Medulla oblongata (tissue), 1 donor: Measurements from ENCODE around the gene CRMP1.
"Not testable (repeated sequence)": the region's sequence is repeated elsewhere in the genome, so short reads cannot be mapped to it uniquely, and the experiment has no call there.

Source experiments
- DNase-seq: peaks from one replicate; pipeline ENCODE4 v3.0.0-alpha.2; 2015; ENCODE audit errors: extremely low spot score

The CRMP1 gene

DNA sequence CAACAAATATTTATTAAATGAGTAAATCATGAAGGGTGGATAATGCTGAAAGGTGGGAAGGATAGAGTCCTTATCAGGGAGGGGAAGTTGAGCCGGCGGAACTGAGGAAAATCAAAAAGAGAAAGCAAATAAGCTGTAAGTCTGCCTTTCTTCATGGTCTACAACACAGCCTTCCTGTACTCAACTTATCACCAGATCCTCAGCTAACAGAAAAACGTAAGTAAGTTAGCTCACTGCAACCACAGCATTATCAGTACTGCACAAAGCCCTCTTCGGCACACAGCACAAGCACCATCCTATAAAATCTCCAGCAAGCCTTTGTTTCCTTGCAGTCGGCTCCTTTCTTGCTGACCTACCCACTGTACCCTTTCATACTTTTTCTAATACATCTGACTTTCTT, 70.3 kb downstream of the CRMP1 start:
- DNase-seq = no peak

DNA sequence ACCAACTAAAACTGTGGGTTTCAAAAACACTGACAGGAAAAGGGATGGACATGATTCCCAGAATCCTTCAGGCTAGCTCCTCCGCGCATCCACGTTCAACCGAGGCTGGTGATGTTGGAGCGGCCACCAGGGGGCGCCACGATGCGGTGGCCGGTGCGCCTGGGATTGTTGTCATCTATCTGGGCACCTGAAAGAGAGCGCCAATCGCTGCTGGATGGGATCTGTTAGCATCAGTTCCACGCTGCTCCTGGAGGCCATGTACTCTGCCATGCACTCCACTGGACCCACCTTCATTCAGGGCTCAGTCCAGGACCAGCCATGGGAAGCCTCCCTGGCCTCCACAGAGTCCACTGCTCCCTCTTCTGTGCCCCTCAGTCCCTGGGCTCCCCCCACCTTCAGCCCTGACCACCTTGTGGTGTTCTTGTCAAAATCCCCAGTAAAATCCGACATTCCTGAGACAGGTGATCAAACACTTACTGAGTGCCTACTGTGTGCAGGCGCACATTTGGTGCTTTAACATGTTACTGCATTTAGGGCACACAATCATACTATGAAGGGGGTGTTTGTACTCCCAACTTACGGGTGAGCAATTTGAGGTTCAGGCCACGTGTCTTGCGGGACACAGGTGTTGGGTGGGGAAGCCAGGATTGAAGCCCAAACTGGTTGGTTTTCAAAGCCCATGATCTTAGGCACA, 71.1 kb downstream of the CRMP1 start:
- DNase-seq = no peak

GRCh38 chr4:5816851-5817375, 76.0 kb downstream of the CRMP1 start:
- DNase-seq = no peak

DNA sequence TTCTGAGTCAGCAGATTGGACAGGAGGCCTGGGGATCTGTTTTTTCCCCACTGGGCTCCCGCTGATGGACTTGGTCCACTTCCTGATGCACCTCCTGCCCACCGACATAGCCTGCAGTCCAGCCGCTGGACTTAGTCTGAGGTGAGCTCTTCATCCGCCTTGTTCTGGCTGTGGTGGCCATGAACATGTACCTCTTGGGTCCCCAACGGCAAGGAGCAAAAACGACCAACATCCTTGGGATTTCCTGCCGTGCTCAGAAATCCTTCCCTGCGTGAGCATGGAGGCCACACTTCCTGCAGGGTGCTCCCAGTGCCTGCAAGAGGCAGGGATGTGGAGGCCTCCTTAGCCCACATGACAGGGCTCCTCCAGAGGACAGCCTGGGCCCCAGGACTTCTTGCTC, 76.8 kb downstream of the CRMP1 start:
- no peak for DNase-seq

DNA sequence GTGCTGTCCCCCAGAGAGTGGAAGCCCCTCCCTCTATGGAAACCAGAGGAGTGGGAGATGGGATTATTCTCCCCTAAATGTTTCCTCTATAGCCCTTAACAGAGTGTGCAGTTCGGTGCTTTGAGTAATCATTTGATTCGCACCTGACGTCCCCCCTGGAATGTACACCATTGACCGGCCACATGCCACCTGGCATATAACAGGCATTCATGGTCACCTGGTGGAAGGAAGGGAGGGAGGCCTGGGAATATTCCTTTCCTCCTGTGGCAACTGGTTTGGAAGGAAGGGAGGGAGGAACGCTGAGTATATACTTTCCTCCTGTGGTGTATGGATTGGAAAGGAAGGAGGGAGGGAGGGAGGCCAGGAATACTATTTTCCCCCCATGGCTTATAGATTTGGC, 77.2 kb downstream of the CRMP1 start:
- DNase-seq = no peak

- no peak for DNase-seq
Measured at GRCh38 chr4:5814421-5814820, 78.5 kb downstream of the CRMP1 start.

DNA sequence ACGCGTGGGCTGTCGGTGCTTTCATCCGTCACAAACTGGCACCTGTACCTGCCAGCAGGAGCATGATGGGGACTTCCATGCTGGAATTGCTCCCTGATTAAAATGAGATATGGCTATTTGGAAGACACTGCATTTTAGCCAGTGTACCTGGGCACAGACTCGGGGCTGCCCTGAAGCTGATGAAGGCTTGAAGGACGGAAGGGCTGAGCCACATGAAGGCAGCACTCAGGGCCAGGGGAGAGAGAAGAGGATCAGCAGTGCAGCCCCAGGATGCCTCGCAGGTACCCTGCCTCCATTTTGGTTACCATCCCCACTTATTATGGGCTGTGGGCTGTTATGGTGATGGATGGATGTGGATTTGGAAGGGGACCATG, 79.0 kb downstream of the CRMP1 start:
- no peak for DNase-seq

- DNase-seq = peak; percentile 88
Measured at GRCh38 chr4:5812506-5813229, 80.2 kb downstream of the CRMP1 start.

- not testable (repeated sequence) for DNase-seq
Measured at GRCh38 chr4:5812057-5812456, 80.8 kb downstream of the CRMP1 start.

DNA sequence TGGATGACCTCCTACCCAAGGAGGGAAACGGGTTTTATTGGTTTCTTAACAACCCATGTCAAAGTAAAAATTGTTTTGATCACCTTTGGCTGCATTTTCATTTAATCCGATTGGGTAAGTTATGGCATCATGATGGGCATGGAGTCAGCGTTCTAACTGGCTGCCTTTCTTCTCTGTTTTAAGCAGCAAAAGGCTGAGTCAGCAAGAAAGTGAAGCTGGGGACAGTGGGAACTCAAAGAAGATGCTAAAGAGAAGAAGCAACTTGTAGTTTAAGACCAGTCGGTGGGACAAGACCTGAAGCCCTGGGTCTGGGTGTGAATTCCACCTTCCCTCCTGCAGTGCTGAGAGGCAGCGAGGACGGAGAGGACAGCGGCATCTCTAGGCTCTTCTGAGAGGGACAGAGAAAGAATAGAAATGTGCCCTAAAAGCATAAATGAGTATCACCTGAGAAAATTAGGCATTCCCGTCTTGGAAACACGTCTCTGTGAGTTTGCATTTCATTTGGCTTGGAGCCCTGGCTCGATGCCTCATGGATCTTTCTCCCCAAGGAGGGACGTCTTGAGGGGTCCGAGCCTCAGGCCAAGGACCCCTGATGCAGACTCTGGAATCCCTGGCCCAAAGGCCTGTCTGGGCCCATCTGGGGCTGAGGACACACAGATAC, 82.0 kb downstream of the CRMP1 start:
- DNase-seq = no peak

DNA sequence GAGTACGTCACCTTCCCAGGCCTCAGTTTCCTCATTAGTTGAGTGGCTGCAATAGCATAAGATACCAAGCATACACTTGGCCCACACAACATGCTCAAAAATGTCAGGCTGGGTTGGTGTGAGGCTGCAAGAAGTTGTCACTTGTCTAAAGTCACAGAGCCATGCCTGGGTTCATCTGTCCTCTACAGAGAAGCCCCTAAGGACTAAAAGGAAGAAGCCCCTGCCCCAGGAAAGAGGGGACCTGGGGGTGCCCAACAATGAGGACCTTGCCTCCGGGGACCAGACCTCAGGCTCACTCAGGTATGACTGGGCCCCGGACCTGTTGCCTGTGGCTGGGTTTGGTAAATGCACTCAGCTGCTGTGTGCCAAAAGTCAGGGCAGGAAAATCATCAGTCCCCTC, 82.7 kb downstream of the CRMP1 start:
- DNase-seq = no peak

DNA sequence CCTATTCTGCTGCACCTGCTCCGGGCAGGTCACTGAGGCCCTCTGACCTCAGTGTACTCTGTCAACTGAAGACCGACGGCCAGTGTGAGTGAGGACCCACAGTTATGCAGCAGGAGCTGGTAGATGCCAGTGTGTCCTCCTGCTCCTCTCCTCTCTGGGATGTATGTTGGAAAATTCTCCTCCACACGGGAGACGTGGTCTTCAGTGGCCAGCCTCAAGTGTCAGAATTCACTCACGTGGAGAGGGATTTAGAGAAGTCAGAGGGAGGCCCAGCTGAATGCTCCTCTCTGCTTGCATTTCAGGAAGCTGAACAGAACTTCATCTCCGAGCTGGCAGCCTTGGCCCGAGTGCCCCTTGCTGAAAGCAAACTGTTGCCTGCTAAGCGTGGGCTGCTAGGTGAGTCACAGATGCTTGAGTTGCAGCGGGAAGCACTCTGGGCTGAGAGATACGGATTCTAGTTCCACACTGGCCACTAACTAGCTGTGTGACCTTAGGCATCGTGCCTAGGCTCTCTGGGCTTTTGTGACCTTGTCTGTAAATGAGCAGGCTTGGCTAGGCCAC, 83.6 kb downstream of the CRMP1 start:
- no peak for DNase-seq

DNA sequence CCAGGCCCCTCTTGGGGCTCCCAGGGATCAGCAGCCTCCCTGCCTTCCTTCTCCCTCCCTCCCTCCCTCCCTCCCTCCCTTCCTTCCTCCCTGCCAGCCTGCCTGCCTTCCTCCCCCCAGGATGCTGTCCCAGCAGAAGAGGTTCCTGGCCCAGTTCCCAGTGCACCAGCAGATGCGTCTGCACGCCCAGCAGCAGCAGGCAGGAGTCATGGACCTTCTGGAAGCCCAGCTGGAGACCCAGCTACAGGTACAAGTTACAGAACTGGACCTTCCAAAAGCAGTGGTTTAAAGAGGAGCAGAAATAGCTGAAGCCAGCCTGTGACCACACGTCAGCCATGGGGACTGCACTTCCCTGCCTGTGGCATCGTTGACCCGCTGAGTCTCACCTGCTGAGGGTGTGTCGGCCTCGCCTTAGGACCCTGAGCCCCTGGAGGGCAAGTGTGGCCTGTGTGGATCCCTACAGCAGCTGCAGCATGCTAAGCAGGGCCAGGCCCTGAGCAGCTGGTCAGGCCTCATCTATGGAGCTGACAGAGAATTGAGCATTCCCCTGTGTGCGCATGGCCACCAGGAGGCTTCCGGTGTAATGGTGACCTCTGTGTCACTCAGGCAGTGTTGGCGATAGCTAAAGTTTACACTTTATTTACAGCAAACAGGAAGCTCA, 84.7 kb downstream of the CRMP1 start:
- no peak for DNase-seq

DNA sequence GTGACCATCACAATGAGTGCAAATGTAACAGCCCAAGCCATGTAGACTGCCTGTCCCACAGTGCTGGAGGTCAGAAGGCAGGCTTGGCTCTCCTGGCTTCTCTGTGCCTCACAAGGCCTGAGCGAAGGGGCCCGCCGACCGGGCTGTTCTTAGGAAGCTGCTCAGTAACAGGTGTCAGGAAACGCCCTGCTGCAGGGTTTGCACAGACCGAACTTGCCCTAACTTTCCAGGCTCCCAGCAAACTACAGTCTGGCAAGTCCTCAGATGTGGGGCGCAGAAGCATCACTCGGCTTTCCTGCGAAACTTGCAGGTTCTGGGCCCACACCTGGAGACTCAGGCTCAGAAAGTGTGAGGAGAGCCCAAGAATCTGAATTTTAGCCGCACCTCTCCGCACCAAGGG, 87.6 kb downstream of the CRMP1 start:
- no peak for DNase-seq

GRCh38 chr4:5804656-5805055, 88.2 kb downstream of the CRMP1 start:
- DNase-seq = no peak

DNA sequence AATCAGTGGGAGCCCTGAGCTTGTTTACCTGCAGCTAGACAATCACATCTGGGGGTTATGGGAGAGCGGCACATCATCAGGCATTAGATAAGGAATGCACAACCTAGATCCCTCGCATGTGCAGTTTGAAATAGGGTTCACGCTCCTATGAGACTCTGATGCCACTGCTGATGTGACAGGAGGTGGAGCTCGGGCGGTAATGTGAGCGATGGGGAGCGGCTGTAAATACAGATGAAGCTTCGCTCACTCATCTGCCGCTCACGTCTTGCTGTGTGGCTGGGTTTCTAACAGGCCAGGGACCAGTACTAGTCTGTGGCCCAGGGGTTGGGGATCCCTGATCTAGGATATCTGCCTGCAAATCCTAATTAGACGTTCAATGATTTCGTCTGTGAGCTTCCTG, 90.3 kb downstream of the CRMP1 start:
- no peak for DNase-seq

DNA sequence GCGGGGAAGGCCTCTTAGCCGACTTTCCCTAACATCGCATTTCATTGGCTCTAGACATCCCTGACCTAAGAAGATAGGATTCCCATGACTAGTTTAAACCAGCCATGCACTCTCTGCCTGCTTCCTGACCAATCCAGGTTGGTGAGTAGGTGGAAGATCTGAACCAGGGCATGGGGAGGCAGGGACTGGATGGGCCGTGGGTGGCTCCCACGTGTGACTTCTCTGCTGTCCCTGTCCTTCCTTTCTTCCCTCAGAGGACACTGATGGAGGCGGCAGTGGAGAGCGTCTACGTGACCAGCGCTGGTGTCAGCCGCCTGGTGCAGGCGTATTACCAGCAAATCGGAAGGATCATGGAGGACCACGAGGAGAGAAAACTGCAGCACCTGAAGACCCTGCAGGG, 91.2 kb downstream of the CRMP1 start:
- DNase-seq = no peak

DNA sequence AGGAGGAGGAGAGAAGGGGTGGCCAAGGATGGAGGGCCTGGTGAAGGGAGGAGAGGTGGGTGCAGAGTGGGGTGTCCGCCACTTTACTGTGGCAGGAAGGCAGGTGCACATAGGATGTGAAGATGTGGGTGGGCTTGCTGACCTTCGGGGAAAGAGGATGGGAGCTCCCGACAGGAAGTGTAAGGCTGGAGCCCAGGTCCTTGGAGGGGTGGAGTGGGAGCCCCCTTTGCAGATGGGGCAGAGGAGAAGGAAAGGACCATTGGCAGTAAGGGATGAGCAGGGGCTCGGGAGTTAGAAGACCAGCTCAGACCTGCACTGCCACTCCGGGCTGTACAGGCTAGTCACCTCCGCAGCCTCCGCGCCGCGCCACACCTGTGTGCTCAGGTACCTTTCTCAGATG, 92.4 kb downstream of the CRMP1 start:
- no peak for DNase-seq

DNA sequence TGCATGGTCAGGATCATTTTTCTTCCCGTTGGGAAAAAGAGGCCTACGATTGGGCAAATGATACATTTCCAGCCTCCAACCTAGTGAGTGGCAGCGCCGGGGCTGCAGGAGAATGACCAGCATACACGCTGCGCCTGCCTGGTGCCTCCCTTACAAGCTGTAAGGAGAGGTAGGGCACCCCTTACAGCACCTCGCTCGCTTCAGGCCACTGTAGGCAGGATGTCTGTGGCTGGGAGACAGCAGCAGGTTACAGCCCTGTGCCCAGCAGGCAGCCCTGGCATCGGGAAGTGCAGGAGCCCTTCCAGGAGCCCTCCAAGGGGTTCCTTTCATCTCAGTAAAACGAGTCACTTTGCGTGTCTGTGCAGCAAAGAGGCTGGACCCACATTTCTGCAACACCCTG, 93.5 kb downstream of the CRMP1 start:
- DNase-seq = no peak

GRCh38 chr4:5798946-5799345, 93.9 kb downstream of the CRMP1 start:
- DNase-seq = no peak

DNA sequence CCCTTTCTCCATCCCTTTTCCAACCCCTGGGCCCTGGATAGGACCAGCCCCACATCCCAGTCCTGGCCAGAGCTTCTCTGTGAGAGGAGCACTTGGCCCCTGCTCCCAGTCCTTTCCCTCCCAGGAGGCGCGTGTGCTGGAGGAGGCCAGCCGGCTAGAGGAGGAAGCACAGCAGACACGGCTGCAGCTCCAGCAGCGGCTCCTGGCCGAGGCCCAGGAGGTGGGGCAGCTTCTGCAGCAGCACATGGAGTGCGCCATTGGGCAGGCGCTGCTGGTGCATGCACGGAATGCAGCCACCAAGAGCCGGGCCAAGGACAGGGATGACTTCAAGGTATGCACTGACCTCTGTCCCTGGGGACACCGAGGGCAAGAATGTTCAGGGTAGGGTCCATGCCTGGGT, 94.4 kb downstream of the CRMP1 start:
- no peak for DNase-seq

DNA sequence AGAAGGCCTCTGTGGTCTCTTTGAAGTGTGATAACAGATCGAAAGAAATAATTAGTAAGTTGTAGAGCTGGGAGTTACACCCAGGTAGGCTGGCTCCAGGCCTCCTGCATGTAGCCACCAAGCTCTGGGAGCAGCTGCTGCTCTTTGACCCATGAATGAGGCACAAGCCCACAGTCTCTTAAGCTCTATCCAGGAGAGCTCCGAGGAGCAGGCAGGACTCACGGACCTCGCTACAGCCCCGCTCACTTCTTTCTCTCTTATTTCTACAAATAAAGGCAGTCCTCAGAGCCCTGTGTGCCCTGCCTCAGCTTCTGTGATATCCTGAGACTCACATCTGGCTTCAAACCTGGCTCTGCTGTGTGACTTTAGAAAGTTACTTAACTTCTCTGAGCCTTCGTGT, 95.0 kb downstream of the CRMP1 start:
- no peak for DNase-seq
